CD4-positive, alpha-beta T cell treated with Interleukin-2 at 100 ng/mL for 4 hours (primary cell): ENCODE results near the gene CHAD.
"Not testable (repeated sequence)": the region's sequence is repeated elsewhere in the genome, so short reads cannot be mapped to it uniquely, and the experiment has no call there.

Source experiments
- DNase-seq: peaks from one replicate; pipeline ENCODE4 v3.0.0-alpha.2; 2020; ENCODE audit warnings: low spot score

The CHAD gene

GRCh38 chr17:50428126-50428525 is 40.6 kb downstream of the CHAD start:
- not testable (repeated sequence) for DNase-seq

DNA sequence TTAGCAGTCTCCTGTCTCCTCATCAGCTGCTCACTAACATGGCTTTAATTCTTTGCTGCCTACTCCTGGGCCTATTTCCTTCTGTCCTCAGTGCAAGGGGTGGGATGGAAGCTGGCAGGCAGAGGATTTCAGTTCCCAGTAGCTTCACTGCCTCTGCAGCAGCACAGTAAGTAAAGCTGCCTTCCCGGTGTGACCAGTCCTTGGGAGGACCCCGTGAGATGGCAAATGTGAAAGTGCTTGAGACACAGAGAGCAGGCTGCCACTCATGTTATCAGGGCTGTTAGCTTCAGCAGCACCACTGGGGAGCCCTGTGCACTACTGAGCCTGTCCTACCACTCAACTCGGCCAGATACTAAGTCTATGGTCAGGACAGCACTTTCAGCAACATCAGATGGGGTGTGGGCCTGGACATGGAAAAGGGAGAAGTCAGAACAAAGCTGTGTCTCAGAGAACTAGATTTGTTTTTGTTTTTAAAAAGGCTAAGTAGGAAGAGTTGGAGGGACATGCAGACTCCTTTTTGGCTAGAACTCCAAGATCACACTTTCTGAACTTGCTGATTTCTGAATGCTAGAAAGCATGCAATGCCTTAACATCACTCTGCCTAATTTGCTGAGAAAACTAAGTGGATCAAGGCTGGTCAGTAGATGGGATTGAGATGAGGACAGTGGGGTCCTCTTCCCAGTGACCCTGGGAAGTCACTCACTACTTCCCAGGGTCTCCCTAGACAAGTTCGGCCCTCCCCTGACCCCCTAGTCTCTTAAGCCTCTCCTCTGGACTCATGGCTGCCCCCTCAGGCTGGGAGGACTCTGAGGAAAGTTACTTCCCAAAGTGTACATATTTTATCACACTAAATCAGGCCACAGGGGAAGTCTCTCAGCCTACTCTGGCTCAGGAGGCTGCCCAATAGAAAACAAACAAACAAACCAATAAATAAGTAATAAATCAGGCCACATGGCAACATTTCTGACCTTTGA is 41.6 kb downstream of the CHAD start:
- peak; percentile 20 for DNase-seq

DNA sequence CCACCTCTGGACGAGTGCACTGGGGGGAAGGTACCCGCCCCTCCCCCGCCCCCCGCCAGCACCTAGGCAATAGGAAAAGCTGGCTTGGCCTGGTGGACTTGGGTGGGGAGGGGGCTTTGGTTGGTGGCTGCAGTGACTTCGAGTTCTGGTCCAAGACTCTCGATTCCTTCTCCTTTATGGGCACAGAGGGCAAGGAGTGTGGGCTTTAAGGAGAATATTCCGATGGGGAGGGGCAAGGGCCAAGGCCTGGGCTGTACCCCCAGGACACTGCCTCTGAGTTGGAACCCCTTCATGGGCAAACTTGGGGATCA is 42.3 kb downstream of the CHAD start:
- no peak for DNase-seq

GRCh38 chr17:50425682-50426471 is 42.8 kb downstream of the CHAD start, which contains the start of gene ACSF2:
Gene ACSF2 (plus strand): TSS chr17:50426218. CDS start chr17:50426262, 44 bp downstream.
- DNase-seq = peak; percentile 66

DNA sequence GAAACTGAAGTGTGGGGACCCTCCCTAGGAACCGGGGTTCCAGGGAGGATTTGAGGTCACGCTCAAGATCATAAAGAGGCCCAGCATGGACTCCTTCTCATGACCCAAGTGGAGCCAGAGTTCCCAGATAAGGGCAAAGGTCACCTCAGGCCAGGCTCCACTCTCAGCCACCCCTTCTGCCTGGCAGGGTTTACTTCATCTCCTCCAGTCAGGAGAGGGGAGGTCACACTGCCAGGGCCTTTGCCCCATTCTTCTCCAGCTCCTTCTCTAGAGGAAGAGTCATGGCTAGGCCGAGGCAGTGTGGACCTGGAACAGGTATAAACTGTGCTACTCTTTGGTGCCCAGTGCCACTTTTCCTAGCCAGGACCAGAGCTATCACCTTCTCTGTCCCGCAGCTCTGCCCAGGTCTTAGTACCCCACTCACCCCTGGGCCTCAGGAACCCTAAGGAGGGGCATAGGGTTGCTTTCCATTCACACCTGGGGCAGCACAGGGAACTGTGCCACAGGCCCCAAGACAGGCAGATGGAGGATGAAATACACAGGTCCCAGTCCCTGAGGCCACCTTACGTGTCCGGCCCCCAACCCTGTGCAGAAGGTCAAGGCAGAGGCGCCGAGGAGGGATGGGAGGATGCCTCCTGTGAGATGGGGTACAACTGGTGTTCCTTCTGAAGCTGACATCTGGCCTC is 43.5 kb downstream of the CHAD start:
- no peak for DNase-seq

DNA sequence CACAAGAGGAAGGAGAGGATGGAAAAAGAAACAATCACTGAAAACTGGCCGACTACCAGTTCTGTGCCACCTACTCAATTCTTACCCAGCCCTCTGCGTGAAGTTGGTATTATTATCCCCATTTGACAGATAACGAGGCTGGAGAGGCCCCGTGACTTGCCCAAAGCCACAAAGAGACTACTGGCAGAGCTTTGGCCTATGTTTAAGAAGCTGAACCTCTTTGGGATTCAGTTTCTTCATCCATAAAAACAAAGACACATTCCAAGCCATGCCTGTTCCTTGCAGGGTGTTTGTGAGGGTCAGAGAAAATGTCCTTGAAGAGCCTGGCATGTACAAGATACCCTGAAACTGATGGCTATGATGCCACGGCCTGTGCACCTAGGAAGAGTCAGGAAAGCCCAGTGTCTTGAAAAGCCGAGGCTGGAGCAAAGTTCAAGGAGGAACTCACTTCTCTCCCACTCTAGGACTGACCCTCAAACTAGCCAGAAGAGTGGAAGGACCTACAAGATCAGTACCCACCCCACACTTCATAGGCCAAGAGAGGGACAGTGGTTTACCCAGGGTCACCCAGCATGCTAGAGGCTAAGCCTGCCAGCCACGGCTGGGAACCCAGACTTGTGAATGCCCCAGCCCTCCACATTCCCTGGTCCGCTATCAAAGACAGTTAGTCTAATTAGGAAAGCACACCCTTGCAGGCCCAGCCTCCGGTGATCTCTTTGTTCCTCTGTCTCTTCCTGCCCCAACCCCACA is 44.3 kb downstream of the CHAD start:
- DNase-seq = no peak

DNA sequence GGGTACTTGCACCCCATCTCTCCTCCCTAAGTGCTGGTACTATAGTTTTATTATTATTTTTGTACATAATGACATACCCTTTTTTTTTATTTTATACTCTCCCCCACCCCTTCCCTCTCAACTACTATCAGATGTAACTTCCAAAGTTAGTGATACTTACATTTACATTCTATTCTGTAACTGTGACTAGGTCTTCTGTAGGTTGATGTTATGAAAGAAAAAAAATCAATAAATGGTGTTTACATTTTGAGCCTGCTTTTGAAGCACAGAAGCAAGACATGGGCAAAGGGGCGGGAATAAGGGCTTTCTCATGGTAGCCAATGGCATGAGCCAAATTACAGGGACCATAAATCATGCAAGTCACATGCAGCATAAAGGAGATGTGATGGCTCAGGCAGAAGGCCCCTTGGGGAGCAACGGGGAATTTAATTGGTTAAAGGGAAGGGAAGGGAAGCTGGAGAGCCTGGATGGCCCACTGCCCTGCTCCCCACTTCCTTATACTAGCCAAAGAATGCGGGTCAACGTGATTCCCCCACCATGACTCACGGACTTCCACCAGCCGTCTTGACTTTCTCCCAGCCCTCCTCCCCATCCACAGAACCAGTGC is 45.0 kb downstream of the CHAD start:
- no peak for DNase-seq

DNA sequence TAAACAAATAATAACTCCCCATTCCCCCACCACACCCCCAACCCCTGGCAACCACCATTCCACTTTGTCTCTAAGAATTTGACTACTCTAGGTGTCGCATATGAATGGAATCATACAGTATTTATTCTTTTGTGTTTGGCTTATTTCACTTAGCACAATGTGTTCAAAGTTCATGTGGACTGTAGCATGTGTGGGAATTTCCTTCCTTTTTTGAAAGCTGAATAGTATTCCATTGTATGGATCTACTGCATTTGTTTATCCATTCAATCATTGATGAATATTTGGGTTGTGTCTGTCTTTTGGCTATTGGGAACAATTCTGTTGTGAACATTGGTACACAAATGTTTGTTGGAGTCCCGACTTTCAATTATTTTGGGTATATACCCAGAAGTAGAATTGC is 45.9 kb downstream of the CHAD start:
- no peak for DNase-seq

DNA sequence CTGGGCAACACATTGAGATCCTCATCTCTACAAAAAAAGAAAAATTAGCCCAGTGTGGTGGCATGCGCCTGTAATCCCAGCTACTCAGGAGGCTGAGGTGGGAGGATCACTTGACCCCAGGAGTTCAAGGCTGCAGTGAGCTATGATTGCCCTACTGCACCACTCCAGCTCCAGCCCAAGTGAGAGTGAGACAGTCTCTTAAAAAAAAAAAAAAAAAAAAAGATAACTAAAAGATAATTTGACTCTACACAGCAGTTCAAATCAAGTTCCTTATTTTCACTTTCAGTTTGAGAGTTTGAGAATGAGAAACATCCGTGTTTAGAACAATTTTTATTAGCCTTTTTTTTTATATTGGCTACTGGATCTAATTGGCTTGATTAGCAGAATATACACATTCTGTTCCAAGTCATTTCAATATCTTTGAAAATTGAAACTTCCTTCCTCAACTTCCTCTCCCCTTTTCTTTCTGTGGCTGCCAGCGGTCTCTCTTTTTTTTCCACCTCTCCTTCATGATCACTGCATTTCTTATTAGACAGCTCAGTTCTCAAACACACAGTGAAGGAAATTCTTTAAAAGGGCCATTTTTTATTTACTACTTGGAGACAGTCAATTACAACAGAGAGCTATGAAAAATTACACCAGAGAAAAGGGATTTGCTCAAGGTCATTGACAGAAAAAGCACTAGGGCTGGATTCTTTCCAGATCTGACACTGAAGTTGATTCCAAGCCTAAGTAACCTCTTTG is 47.2 kb downstream of the CHAD start:
- DNase-seq = no peak

- DNase-seq = no peak
Measured at GRCh38 chr17:50420419-50421112, 48.1 kb downstream of the CHAD start.

GRCh38 chr17:50419577-50419976 is 49.1 kb downstream of the CHAD start:
- DNase-seq = not testable (repeated sequence)

- DNase-seq = no peak
Measured at GRCh38 chr17:50414808-50415207, 53.9 kb downstream of the CHAD start.
